IMR-90 (cell line): Measurements from ENCODE around the gene UBXN11. TPM values are rescaled to one million over a fixed set of nuclear protein-coding genes. Genes with fewer than 3 reads are reported as not detected.
A peak's percentile ranks its signal among the peaks of the same experiment; 100 is the strongest.

Source experiments
- ATAC-seq: fragments of 200-7000 bp; cut with Tn5 transposase; 2 replicates; pipeline ENCODE4 v1.9.1; 2020; ENCODE audit warnings: low read depth, mild to moderate bottlenecking, moderate library complexity
- BruUV-seq: library from RNA; stranded (reverse); fragments of 400-500 nt; replicated peaks from 2 replicates; lab custom pipeline; 2021; lab: Mats Ljungman, UMichigan
- CTCF ChIA-PET: fragments of 300-600 bp; formaldehyde crosslinking; extraction: SDS; loops from one replicate; lab custom pipeline; 2021; ENCODE audit warnings: antibody characterized with exemption; lab: Yijun Ruan, JAX
- POLR2A ChIA-PET: fragments of 300-600 bp; sonication (Branson Sonifier 250); formaldehyde crosslinking; loops from one replicate; lab custom pipeline; 2022; ENCODE audit warnings: antibody characterized with exemption; ENCODE audit not compliant: unreplicated experiment; lab: Charles Lee
- DNase-seq: peaks from one replicate; pipeline ENCODE4 v3.0.0; 2013
- H2AFZ ChIP-seq: replicated peaks from 2 replicates; pipeline ENCODE3; 2013; ENCODE audit warnings: low read length, mild to moderate bottlenecking; ENCODE audit not compliant: poor library complexity
- H2AK5ac ChIP-seq: 2 replicates; pipeline ENCODE4 v1.6.1; 2013; ENCODE audit warnings: low read depth, low read length, inconsistent platforms
- H2AK9ac ChIP-seq: replicated peaks from 2 replicates; pipeline ENCODE3; 2013; ENCODE audit warnings: mild to moderate bottlenecking, low read depth, low read length, moderate library complexity; ENCODE audit not compliant: poor library complexity
- H2BK120ac ChIP-seq: 2 replicates; pipeline ENCODE4 v1.6.1; 2013; ENCODE audit warnings: low read depth, low read length, inconsistent platforms
- H2BK15ac ChIP-seq: 3 replicates; pipeline ENCODE4 v1.6.1; 2013; ENCODE audit warnings: low read depth, low read length, inconsistent platforms
- H2BK20ac ChIP-seq: 2 replicates; pipeline ENCODE4 v1.6.1; 2013; ENCODE audit warnings: low read depth, mild to moderate bottlenecking, inconsistent platforms, low read length, moderate library complexity
- H2BK5ac ChIP-seq: 2 replicates; pipeline ENCODE4 v1.6.1; 2013; ENCODE audit warnings: mild to moderate bottlenecking, low read depth, low read length, inconsistent platforms; ENCODE audit not compliant: poor library complexity, severe bottlenecking
- H3K14ac ChIP-seq: replicated peaks from 2 replicates; pipeline ENCODE4 v1.6.1; 2013; ENCODE audit warnings: low read depth, low read length, inconsistent platforms
- H3K18ac ChIP-seq: 2 replicates; pipeline ENCODE4 v1.6.1; 2013; ENCODE audit warnings: low read depth, low read length, control low read depth
- H3K23ac ChIP-seq: 2 replicates; pipeline ENCODE4 v1.6.1; 2013; ENCODE audit warnings: low read depth, low read length, inconsistent platforms
- H3K27ac ChIP-seq: 2 replicates; pipeline ENCODE4 v1.5.1; 2013; ENCODE audit warnings: mild to moderate bottlenecking, control low read depth, low read length; ENCODE audit not compliant: insufficient read depth
- H3K27me3 ChIP-seq: 2 replicates; pipeline ENCODE4 v1.6.1; 2013; ENCODE audit warnings: low read length; ENCODE audit not compliant: control insufficient read depth, insufficient read depth
- H3K36me3 ChIP-seq: 2 replicates; pipeline ENCODE4 v1.6.1; 2013; ENCODE audit warnings: low read length, mixed read lengths; ENCODE audit not compliant: control insufficient read depth, insufficient read depth
- H3K4ac ChIP-seq: 2 replicates; pipeline ENCODE4 v1.6.1; 2013; ENCODE audit warnings: low read depth, low read length, inconsistent platforms
- H3K4me1 ChIP-seq: 2 replicates; pipeline ENCODE4 v1.6.1; 2013; ENCODE audit warnings: low read length, mixed read lengths; ENCODE audit not compliant: control insufficient read depth, insufficient read depth
- H3K4me2 ChIP-seq: 2 replicates; pipeline ENCODE4 v1.6.1; 2013; ENCODE audit warnings: low read depth, mild to moderate bottlenecking, control low read depth, low read length, moderate library complexity
- H3K4me3 ChIP-seq: 2 replicates; pipeline ENCODE4 v1.5.1; 2013; ENCODE audit warnings: low read depth, mild to moderate bottlenecking, control low read depth, low read length, moderate library complexity; ENCODE audit not compliant: insufficient read depth
- H3K56ac ChIP-seq: 2 replicates; pipeline ENCODE4 v1.6.1; 2013; ENCODE audit warnings: low read length, inconsistent platforms; ENCODE audit not compliant: insufficient read depth; ENCODE audit errors: extremely low read depth
- H3K79me1 ChIP-seq, 2 experiments: 2 replicates each; pipeline ENCODE4 v1.6.1; 2013; ENCODE audit warnings: low read length in 2 of 2, inconsistent platforms in 1 of 2, low read depth in 1 of 2
- H3K9ac ChIP-seq: 2 replicates; pipeline ENCODE4 v1.6.1; 2013; ENCODE audit warnings: low read depth, low read length, control low read depth
- H3K9me1 ChIP-seq: 2 replicates; pipeline ENCODE4 v1.6.1; 2013; ENCODE audit warnings: low read length, inconsistent platforms; ENCODE audit not compliant: insufficient read depth
- H3K9me3 ChIP-seq: 2 replicates; pipeline ENCODE4 v1.6.1; 2013; ENCODE audit warnings: low read length; ENCODE audit not compliant: control insufficient read depth, insufficient read depth
- H4K20me1 ChIP-seq: 2 replicates; pipeline ENCODE4 v1.6.1; 2013; ENCODE audit warnings: low read length, inconsistent platforms; ENCODE audit not compliant: insufficient read depth
- H4K5ac ChIP-seq: 2 replicates; pipeline ENCODE4 v1.6.1; 2013; ENCODE audit warnings: mild to moderate bottlenecking, low read depth, low read length, control low read depth
- H4K8ac ChIP-seq, 2 experiments: 2 replicates each; pipeline ENCODE4 v1.6.1; 2013; ENCODE audit warnings: low read depth in 2 of 2, low read length in 2 of 2, control low read depth in 1 of 2, inconsistent platforms in 1 of 2
- H4K91ac ChIP-seq: 2 replicates; pipeline ENCODE4 v1.6.1; 2013; ENCODE audit warnings: low read depth, low read length, inconsistent platforms; ENCODE audit not compliant: insufficient read depth
- BHLHE40 ChIP-seq: fragments of 150-350 bp; IDR thresholded peaks from 2 replicates; pipeline ENCODE4 v1.6.1; 2016; ENCODE audit warnings: mild to moderate bottlenecking, low read depth, low read length
- CEBPB ChIP-seq: IDR thresholded peaks from 2 replicates; pipeline ENCODE4 v1.6.1; 2012; ENCODE audit warnings: low read depth, low read length, improper control_type of control experiment
- CHD1 ChIP-seq: IDR thresholded peaks from 2 replicates; pipeline ENCODE4 v1.6.1; 2012; ENCODE audit warnings: low read depth, low read length, improper control_type of control experiment
- CTCF ChIP-seq: conservative IDR thresholded peaks from 2 replicates; pipeline ENCODE4 v1.5.1; 2012; ENCODE audit warnings: mild to moderate bottlenecking, low read depth, low read length, improper control_type of control experiment
- ELK1 ChIP-seq: fragments of 150-350 bp; IDR thresholded peaks from 2 replicates; pipeline ENCODE4 v1.6.1; 2016; ENCODE audit warnings: low read depth, mild to moderate bottlenecking, low read length, moderate library complexity, borderline replicate concordance
- FOS ChIP-seq: fragments of 150-350 bp; IDR thresholded peaks from 2 replicates; pipeline ENCODE4 v1.6.1; 2016; ENCODE audit warnings: low read depth, low read length
- MAFK ChIP-seq: IDR thresholded peaks from 2 replicates; pipeline ENCODE4 v1.6.1; 2012; ENCODE audit warnings: low read depth, low read length, improper control_type of control experiment
- MAZ ChIP-seq: IDR thresholded peaks from 2 replicates; pipeline ENCODE4 v1.6.1; 2012; ENCODE audit warnings: low read depth, mild to moderate bottlenecking, low read length, improper control_type of control experiment, moderate library complexity, borderline replicate concordance
- MXI1 ChIP-seq: IDR thresholded peaks from 2 replicates; pipeline ENCODE4 v1.6.1; 2012; ENCODE audit warnings: low read depth, mild to moderate bottlenecking, low read length, moderate library complexity, borderline replicate concordance
- NFE2L2 ChIP-seq: fragments of 150-350 bp; IDR thresholded peaks from 2 replicates; pipeline ENCODE4 v1.6.1; 2016; ENCODE audit warnings: low read depth, mild to moderate bottlenecking, low read length
- POLR2A ChIP-seq: IDR thresholded peaks from 2 replicates; pipeline ENCODE4 v1.6.1; 2012; ENCODE audit warnings: mild to moderate bottlenecking, low read depth, low read length
- RAD21 ChIP-seq: IDR thresholded peaks from 2 replicates; pipeline ENCODE4 v1.6.1; 2012; ENCODE audit warnings: low read length, improper control_type of control experiment
- RCOR1 ChIP-seq: IDR thresholded peaks from 2 replicates; pipeline ENCODE4 v1.6.1; 2012; ENCODE audit warnings: mild to moderate bottlenecking, low read length, improper control_type of control experiment; ENCODE audit not compliant: insufficient replicate concordance
- RFX5 ChIP-seq: IDR thresholded peaks from 2 replicates; pipeline ENCODE4 v1.8.0; 2012; ENCODE audit warnings: low read depth, mild to moderate bottlenecking, low read length, moderate library complexity
- SMC3 ChIP-seq: fragments of 150-350 bp; IDR thresholded peaks from 2 replicates; pipeline ENCODE4 v1.6.1; 2016; ENCODE audit warnings: low read depth, mild to moderate bottlenecking, antibody characterized with exemption, low read length, moderate library complexity
- USF2 ChIP-seq: fragments of 150-350 bp; IDR thresholded peaks from 2 replicates; pipeline ENCODE4 v1.6.1; 2017; ENCODE audit warnings: mild to moderate bottlenecking, antibody characterized with exemption, low read length, low read depth
- WGBS, 2 experiments: methylation state at CpG; one replicate each; pipeline versions ENCODE4 v1.1.5 to v1.1.7; 2013; ENCODE audit warnings: missing lambda C conversion rate in 2 of 2; ENCODE audit not compliant: insufficient read length in 1 of 2; ENCODE audit errors: extremely low coverage in 2 of 2; 5-methylcytosine and 5-hydroxymethylcytosine counted together
- dilution Hi-C: fragments of 300-500 bp; cut with HindIII; formaldehyde crosslinking; loops from one replicate; pipeline ENCODE4 v1.14.3; 2018; ENCODE audit warnings: low sequenced_read_pairs; ENCODE audit not compliant: unreplicated experiment
- in situ Hi-C: fragments of 300-500 bp; cut with MboI; formaldehyde crosslinking; loops from 3 replicates; pipeline ENCODE4 v1.14.3; 2019; ENCODE audit warnings: low sequenced_read_pairs, inconsistent platforms, mixed read lengths
- intact Hi-C: fragments of 100-400 bp; cut with micrococcal nuclease; formaldehyde crosslinking; loops from 2 replicates; pipeline ENCODE4 v1.10.0; 2022
- polyA plus RNA-seq, 3 experiments: library from polyadenylated mRNA; depleted of rRNA; stranded (reverse); fragments of >200 nt; gene quantifications; 2 replicates each; pipeline ENCODE4 v1.2.3, GENCODE V29; 2012; ENCODE audit warnings: low replicate concordance in 1 of 3
- total RNA-seq: library from RNA; depleted of rRNA; stranded (reverse); fragments of >200 nt; gene quantifications from 2 replicates; pipeline ENCODE4 v1.2.3, GENCODE V29; 2012

UBXN11 gene
- total and polyA plus RNA-seq, 2 of the 4 experiments (the other 2 are of a cell fraction): 5.2 to 17.0 TPM

GRCh38 chr1:26344147-26344920 is 37.9 kb upstream of the UBXN11 start:
- Histone ChIP-seq H2AFZ (peak overlapping the region; percentile 43), H3K9ac (no peak overlapping the region), H3K56ac (no peak overlapping the region), H2BK15ac (no peak overlapping the region), H4K20me1 (no peaks in the 10 kb centered on the region), H3K9me1 (no peaks in the 10 kb centered on the region), H4K5ac (no peak overlapping the region), H3K4ac (no peak overlapping the region), H3K18ac (no peak overlapping the region), H4K8ac (no peak overlapping the region), H3K23ac (no peak overlapping the region), H2BK120ac (no peak overlapping the region), H3K27me3 (peaks cover 39% of the 10 kb centered on the region), H3K4me2 (no peak overlapping the region), H3K36me3 (no peaks in the 10 kb centered on the region), H3K27ac (no peak overlapping the region), H2BK5ac (no peak overlapping the region), H2BK20ac (no peak overlapping the region), H2AK5ac (no peak overlapping the region), H3K14ac (no peak overlapping the region), H4K91ac (no peak overlapping the region), H3K4me1 (no peaks in the 10 kb centered on the region; the same call in 1 of the 2 replicates), H3K9me3 (no peaks in the 10 kb centered on the region), H3K79me1 (no peaks in the 10 kb centered on the region), H3K4me3 (no peak overlapping the region), H2AK9ac (no peak overlapping the region)
- in situ Hi-C loops (no loop called here), intact Hi-C loops (no loop called here), dilution Hi-C loops (no loop called here)
- ATAC-seq (no peak), DNase-seq (no peak)
- CTCF ChIA-PET: no interaction called here
- TF ChIP-seq RFX5 (no peak), USF2 (no peak), MXI1 (no peak), ELK1 (no peak), SMC3 (no peak), MAFK (no peak), RCOR1 (no peak), MAZ (no peak), RAD21 (no peak), CHD1 (no peak), CEBPB (no peak), CTCF (no peak), FOS (no peak), NFE2L2 (no peak), POLR2A (no peak), BHLHE40 (no peak)
- POLR2A ChIA-PET: no interaction called here
- WGBS, 2 experiments: 61% methylated on average over 10 of the region's 15 CpGs; no CpG with 5 or more reads in 1 of the 2 experiments
- BruUV-seq: no TSS peak
